Measurements from ENCODE around the gene SCN3A.

DNA sequence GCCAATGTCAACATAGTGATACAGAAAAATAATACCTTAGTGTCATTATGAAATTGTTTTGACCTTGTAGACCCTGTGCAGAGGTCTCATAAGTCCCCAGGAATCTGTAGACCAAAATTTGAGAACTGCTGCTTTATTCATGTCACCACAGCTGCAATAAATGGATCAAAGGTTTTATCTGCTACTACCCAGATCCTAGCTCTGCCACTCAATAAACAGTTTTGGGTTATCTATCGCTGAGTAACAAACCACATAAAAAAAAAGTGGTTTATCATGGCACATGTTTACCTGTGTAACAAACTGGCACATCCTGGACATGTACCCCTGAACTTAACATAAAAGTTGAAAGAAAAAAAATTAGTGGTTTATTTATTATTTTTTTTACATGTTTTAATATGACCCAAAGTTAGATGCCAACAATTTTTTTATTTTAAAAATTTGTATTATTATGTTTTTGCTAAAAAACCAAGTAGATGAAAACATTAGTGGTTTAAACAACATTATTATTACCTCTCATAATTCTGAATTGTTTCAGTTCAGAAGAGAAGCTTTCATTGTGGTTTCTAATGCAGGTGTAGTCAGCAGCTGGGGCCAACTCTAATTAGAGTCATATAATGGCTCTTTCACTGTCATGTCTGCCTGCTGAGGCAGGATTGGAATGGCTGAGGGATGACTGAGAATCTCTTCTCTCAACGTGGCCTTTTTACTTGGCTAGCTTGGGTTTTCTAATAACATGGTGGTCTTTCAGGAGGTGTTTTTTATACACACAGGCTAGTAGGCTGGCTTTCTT is 145.2 kb downstream of the SCN3A start:
- no peak for TF ChIP-seq NFRKB (IDR thresholded peaks at IDR 0.05)
- TF ChIP-seq, protein P1, sequence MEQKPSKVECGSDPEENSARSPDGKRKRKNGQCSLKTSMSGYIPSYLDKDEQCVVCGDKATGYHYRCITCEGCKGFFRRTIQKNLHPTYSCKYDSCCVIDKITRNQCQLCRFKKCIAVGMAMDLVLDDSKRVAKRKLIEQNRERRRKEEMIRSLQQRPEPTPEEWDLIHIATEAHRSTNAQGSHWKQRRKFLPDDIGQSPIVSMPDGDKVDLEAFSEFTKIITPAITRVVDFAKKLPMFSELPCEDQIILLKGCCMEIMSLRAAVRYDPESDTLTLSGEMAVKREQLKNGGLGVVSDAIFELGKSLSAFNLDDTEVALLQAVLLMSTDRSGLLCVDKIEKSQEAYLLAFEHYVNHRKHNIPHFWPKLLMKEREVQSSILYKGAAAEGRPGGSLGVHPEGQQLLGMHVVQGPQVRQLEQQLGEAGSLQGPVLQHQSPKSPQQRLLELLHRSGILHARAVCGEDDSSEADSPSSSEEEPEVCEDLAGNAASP (CRISPR knock-in tag; IDR thresholded peaks at IDR 0.05; ENCODE audit: borderline replicate concordance): no peak
- TF ChIP-seq, protein P2, sequence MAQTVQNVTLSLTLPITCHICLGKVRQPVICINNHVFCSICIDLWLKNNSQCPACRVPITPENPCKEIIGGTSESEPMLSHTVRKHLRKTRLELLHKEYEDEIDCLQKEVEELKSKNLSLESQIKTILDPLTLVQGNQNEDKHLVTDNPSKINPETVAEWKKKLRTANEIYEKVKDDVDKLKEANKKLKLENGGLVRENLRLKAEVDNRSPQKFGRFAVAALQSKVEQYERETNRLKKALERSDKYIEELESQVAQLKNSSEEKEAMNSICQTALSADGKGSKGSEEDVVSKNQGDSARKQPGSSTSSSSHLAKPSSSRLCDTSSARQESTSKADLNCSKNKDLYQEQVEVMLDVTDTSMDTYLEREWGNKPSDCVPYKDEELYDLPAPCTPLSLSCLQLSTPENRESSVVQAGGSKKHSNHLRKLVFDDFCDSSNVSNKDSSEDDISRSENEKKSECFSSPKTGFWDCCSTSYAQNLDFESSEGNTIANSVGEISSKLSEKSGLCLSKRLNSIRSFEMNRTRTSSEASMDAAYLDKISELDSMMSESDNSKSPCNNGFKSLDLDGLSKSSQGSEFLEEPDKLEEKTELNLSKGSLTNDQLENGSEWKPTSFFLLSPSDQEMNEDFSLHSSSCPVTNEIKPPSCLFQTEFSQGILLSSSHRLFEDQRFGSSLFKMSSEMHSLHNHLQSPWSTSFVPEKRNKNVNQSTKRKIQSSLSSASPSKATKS (CRISPR knock-in tag; IDR thresholded peaks at IDR 0.05): no peak
- TF ChIP-seq POLR2AphosphoS5 (IDR thresholded peaks at IDR 0.05; ENCODE audit: low read depth, low read length): no peak
- TF ChIP-seq HNRNPLL (IDR thresholded peaks at IDR 0.05; ENCODE audit: low read depth, low read length, poor library complexity, severe bottlenecking): no peak
- TF ChIP-seq ZNF101 (CRISPR knock-in tag; IDR thresholded peaks at IDR 0.05; ENCODE audit: borderline replicate concordance, low read depth): no peak
- TF ChIP-seq RELA (CRISPR knock-in tag; IDR thresholded peaks at IDR 0.05): no peak
- TF ChIP-seq ZNF24 (IDR thresholded peaks at IDR 0.05): no peak
- TF ChIP-seq, protein P3, sequence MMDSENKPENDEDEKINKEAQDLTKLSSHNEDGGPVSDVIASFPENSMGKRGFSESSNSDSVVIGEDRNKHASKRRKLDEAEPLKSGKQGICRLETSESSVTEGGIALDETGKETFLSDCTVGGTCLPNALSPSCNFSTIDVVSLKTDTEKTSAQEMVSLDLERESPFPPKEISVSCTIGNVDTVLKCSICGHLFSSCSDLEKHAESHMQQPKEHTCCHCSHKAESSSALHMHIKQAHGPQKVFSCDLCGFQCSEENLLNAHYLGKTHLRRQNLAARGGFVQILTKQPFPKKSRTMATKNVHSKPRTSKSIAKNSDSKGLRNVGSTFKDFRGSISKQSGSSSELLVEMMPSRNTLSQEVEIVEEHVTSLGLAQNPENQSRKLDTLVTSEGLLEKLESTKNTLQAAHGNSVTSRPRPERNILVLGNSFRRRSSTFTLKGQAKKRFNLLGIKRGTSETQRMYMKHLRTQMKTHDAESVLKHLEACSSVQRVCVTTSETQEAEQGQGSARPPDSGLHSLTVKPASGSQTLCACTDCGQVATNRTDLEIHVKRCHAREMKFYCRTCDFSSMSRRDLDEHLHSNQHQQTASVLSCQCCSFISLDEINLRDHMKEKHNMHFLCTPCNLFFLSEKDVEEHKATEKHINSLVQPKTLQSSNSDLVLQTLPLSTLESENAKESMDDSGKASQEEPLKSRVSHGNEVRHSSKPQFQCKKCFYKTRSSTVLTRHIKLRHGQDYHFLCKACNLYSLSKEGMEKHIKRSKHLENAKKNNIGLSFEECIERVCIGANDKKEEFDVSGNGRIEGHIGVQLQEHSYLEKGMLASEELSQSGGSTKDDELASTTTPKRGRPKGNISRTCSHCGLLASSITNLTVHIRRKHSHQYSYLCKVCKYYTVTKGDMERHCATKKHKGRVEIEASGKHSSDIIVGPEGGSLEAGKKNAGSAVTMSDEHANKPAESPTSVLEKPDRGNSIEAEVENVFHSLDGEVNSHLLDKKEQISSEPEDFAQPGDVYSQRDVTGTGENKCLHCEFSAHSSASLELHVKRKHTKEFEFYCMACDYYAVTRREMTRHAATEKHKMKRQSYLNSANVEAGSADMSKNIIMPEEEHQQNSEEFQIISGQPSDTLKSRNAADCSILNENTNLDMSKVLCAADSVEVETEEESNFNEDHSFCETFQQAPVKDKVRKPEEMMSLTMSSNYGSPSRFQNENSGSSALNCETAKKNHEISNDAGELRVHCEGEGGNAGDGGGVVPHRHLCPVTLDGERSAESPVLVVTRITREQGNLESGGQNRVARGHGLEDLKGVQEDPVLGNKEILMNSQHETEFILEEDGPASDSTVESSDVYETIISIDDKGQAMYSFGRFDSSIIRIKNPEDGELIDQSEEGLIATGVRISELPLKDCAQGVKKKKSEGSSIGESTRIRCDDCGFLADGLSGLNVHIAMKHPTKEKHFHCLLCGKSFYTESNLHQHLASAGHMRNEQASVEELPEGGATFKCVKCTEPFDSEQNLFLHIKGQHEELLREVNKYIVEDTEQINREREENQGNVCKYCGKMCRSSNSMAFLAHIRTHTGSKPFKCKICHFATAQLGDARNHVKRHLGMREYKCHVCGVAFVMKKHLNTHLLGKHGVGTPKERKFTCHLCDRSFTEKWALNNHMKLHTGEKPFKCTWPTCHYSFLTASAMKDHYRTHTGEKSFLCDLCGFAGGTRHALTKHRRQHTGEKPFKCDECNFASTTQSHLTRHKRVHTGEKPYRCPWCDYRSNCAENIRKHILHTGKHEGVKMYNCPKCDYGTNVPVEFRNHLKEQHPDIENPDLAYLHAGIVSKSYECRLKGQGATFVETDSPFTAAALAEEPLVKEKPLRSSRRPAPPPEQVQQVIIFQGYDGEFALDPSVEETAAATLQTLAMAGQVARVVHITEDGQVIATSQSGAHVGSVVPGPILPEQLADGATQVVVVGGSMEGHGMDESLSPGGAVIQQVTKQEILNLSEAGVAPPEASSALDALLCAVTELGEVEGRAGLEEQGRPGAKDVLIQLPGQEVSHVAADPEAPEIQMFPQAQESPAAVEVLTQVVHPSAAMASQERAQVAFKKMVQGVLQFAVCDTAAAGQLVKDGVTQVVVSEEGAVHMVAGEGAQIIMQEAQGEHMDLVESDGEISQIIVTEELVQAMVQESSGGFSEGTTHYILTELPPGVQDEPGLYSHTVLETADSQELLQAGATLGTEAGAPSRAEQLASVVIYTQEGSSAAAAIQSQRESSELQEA (CRISPR knock-in tag; IDR thresholded peaks at IDR 0.05; ENCODE audit: not compliant biosample characterization): no peak
- TF ChIP-seq BRCA1 (CRISPR knock-in tag; IDR thresholded peaks at IDR 0.05): no peak
- TF ChIP-seq, protein P4, sequence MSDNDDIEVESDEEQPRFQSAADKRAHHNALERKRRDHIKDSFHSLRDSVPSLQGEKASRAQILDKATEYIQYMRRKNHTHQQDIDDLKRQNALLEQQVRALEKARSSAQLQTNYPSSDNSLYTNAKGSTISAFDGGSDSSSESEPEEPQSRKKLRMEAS (IDR thresholded peaks at IDR 0.05): no peak
- TF ChIP-seq ZBTB20 (CRISPR knock-in tag; IDR thresholded peaks at IDR 0.05; ENCODE audit: borderline replicate concordance, low read depth): no peak

Data from HepG2 (cell line).